Astrocyte of the cerebellum (primary cell): ENCODE results near the gene CYTH3.

Experiments used
- DNase-seq: peaks from one replicate; pipeline ENCODE4 v3.0.0-alpha.2; 2011; ENCODE audit warnings: low read depth
- H3K4me3 ChIP-seq: 2 replicates; pipeline ENCODE4 v1.5.1; 2011; ENCODE audit warnings: mild to moderate bottlenecking, low read depth, low read length, moderate library complexity
- CTCF ChIP-seq: IDR thresholded peaks from 2 replicates; pipeline ENCODE4 v1.5.1; 2012; ENCODE audit warnings: low read length, low read depth, moderate library complexity, mild to moderate bottlenecking; ENCODE audit errors: missing control alignments
- in situ Hi-C: cut with HindIII; loops from 2 replicates; pipeline ENCODE4 v1.10.0; 2017; ENCODE audit warnings: low sequenced_read_pairs

CYTH3 gene

GRCh38 chr7:6167587-6168476 lies 104.6 kb downstream of the CYTH3 start:
- no peak for TF ChIP-seq CTCF
- no peak overlapping the region for H3K4me3 ChIP-seq
- DNase-seq: no peak
- in situ Hi-C loops: no loop called here

DNA sequence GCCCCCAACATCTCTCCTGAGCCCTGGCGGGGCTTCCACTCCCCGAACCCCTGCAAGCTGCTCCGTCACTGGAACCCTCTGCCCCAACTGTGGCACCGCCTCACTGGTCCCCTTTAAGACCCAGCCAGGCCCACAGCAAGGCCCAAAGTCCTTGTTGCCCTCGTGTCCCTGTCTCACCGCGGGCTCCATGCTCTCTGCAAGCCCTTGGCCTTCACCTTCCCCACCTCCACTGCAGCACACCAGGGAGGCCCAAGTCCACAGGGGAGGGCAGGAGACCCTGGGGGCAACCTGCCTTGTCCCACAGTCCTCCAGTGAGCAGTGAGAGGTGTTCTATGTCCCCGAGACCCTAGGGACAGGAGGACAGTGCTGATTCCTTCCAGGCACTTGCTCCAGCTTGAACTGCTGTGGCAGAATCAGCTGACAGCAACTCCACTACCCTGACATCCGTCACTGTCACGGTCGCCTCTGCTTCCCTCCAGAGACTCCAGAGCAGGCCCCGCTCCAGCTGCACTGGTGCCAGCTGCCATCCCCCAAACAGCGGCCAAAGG lies 105.3 kb downstream of the CYTH3 start:
- in situ Hi-C loops: no loop called here
- no peak for DNase-seq
- H3K4me3 ChIP-seq: no peak overlapping the region
- no peak for TF ChIP-seq CTCF

- no peak for DNase-seq
- in situ Hi-C loops: no loop called here
- no peak overlapping the region for H3K4me3 ChIP-seq
- no peak for TF ChIP-seq CTCF
Observed at GRCh38 chr7:6166443-6166891, 106.0 kb downstream of the CYTH3 start.

DNA sequence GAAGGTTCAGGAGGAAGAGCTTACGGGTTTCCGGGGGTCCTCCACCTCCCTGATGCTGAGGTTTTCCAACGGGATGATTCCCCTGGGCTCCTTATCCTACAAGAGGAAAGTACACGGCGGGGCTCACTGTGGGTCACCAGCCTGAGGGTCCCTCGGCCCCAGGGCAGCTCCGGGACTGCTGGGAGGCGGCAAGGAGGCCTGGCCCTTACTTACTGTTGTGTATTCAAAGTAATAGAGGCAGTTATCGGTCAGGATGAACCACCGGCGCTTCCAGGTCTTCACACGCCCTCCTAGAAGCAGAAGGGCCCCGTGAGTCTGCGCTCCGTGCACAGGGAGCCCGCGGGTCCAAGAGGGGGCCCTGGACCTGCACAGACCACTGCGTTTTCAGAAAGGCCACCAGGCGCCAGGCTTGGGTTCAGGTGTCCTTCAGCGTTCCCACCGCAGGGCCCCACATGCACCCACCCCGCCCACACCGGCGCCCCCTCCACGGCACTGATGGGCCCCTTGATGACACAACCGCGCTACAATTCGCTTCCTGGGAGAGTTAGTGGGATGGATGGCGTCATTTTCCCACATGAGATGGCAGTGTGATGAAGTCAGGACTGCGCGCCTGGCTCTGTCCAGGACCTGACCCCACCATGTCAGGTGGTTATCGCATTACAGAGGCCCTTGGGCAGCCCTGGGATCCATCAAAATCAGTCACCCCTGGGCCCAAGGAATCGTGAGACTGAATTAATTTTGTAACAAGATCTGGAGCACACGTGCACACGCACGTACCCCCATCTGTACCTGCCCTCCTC lies 106.7 kb downstream of the CYTH3 start:
- no peak overlapping the region for H3K4me3 ChIP-seq
- DNase-seq: no peak
- TF ChIP-seq CTCF: no peak
- in situ Hi-C loops: no loop called here

DNA sequence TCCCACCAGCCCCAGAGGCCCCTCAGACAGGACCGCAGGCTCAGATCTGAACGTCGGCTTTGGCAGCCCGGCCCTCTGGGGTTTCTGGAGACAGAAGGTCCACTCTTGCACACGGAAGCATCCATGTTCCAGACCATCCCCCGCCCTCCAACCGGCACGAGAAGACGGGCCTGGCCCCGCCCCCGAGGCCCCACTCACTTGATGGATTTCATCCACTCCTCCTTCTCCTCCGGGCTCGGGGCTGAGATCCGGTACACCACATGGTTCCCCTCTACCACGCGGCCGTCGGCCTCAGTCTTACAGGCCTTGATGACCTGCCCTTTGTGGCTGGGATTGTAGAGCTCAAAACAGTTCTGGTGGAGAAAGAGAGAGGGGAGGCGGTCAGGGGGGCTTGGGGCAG lies 107.3 kb downstream of the CYTH3 start:
- H3K4me3 ChIP-seq: no peak overlapping the region
- no peak for TF ChIP-seq CTCF
- in situ Hi-C loops: no loop called here
- no peak for DNase-seq

DNA sequence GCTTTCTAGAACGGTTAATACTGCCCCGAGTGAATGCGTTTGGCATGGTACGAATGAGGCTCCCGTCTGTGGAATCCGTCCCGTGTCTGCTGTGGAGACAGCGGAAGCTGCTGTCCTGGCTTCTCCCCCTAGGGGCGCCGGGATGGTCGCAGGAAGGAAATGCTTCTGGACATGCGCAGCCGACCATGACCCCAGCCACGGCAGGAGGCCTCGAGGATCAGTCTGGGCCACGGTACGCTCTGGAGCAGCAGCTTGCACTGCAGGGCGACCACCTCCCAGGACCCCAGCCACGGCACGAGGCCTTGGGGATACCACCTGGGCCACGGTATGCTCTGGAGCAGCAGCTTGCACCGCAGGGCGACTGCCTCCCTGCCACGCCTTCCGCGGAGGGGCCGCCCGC lies 107.9 kb downstream of the CYTH3 start:
- in situ Hi-C loops: no loop called here
- H3K4me3 ChIP-seq: no peak overlapping the region
- peak; percentile 22 for TF ChIP-seq CTCF
- no peak for DNase-seq
